ENCODE measurements around the gene MARVELD1. TPM values are rescaled to one million over a fixed set of nuclear protein-coding genes. Genes with fewer than 3 reads are reported as not detected.

MARVELD1 gene
- total and polyA plus RNA-seq, 2 of the 8 experiments (the other 6 are each of a cell fraction or from before 2014, with no cell fraction given), result 28.1 to 37.3 TPM

DNA sequence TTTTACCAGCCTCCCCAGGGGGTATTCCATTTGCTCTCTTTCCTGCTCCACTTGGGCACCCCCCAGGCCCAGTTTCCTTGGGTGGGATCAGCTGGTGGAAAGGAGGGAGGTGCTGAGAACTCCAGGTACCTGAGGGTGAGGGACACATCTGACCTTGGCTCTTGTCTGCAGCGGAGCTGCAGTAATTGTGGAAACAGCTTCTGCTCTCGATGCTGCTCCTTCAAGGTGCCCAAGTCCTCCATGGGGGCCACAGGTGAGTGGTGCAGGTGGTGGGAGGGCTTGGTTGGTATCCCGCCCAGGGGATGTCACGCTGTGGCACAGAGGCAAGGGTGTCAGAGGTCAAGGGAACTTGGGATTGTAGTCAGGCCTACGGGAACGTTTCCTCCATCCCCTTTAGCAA lies 43.9 kb downstream of the MARVELD1 start:
- Histone ChIP-seq H4K8ac (ENCODE audit: extremely low read depth, insufficient read depth, low read length) (no peak overlapping the region), H4K5ac (ENCODE audit: insufficient read length, low read depth, low read length) (no peak overlapping the region), H2BK120ac (replicated peaks; ENCODE audit: low read depth, low read length) (no peak overlapping the region), H3K9me3 (ENCODE audit: insufficient read depth in 2 of 2, low read depth in 1 of 2, low read length in 1 of 2) (no peaks in the 10 kb centered on the region), H3K14ac (ENCODE audit: insufficient read length) (no peak overlapping the region), H3K36me3 (ENCODE audit: control insufficient read depth in 2 of 4, insufficient read depth in 4 of 4, low read length in 3 of 4) (peaks cover 5 to 35% (median 34%) of the 10 kb centered on the region in 4 experiments; a peak in 7 of 8 replicates), H3K27ac (ENCODE audit: low read depth, low read length) (no peak overlapping the region), H4K20me1 (replicated peaks in 1 of 2; ENCODE audit: control insufficient read depth in 1 of 2, insufficient read depth in 2 of 2, low read length in 2 of 2) (peaks cover 1 to 4% of the 10 kb centered on the region in 2 experiments), H3K23me2 (ENCODE audit: low read depth, low read length) (no peaks in the 10 kb centered on the region), H2BK20ac (ENCODE audit: low read length) (no peak overlapping the region), H2AK5ac (ENCODE audit: low read depth, low read length) (no peak overlapping the region), H3K4me2 (ENCODE audit: insufficient read depth in 1 of 2, low read depth in 2 of 2, low read length in 2 of 2) (no peak overlapping the region), H3K9ac (replicated peaks in 1 of 4; ENCODE audit: extremely low read depth in 1 of 4, low read depth in 3 of 4, low read length in 3 of 4) (no peak overlapping the region), H2AFZ (ENCODE audit: low read length) (no peak overlapping the region), H2BK12ac (ENCODE audit: low read depth, low read length) (no peak overlapping the region), H3K4me1 (replicated peaks in 1 of 4; ENCODE audit: control insufficient read depth in 3 of 4, insufficient read depth in 4 of 4, low read length in 3 of 4) (peaks cover 0 to 6% (median 0%) of the 10 kb centered on the region in 4 experiments; a peak in 3 of 7 replicates), H3K23ac (ENCODE audit: insufficient read length) (no peak overlapping the region), H3K4ac (replicated peaks; ENCODE audit: insufficient read length, low read depth, low read length) (no peak overlapping the region), H3K79me2 (ENCODE audit: control insufficient read depth in 1 of 2, insufficient read depth in 2 of 2, low read length in 2 of 2) (no peaks in the 10 kb centered on the region), H4K91ac (replicated peaks; ENCODE audit: insufficient read length, low read length) (no peak overlapping the region), H3K27me3 (replicated peaks in 1 of 4; ENCODE audit: control insufficient read depth in 3 of 4, extremely low read depth in 1 of 4, insufficient read depth in 3 of 4, low read length in 3 of 4) (no peaks in the 10 kb centered on the region), H2BK15ac (ENCODE audit: low read length) (no peak overlapping the region), H3K4me3 (ENCODE audit: extremely low read depth in 1 of 4, insufficient read depth in 2 of 4, low read depth in 3 of 4, low read length in 4 of 4) (no peak overlapping the region), H2BK5ac (ENCODE audit: low read depth, low read length) (no peak overlapping the region), H3K56ac (replicated peaks; ENCODE audit: insufficient read length, low read depth, low read length) (no peak overlapping the region), H3K79me1 (ENCODE audit: low read depth, low read length) (no peaks in the 10 kb centered on the region; the same call in 1 of the 2 replicates), H3K18ac (ENCODE audit: extremely low read depth, low read length) (no peak overlapping the region)
- POLR2A ChIA-PET (ENCODE audit: partially characterized antibody), result interaction anchor here (1.4 to 1.7 kb wide), 2 partner anchors 9 to 10 kb away, joined by 3 to 6 read pairs; no protein-coding TSS in a partner anchor
- 88% methylated on average over 6 of the region's 6 CpGs; no CpG with 5 or more reads in 1 of the 2 experiments for WGBS, 2 experiments (ENCODE audit: extremely low coverage in 1 of 2, insufficient coverage in 1 of 2, insufficient read length in 1 of 2, insufficient replicate concordance in 2 of 2, low coverage in 1 of 2, low lambda C conversion rate in 2 of 2, missing lambda C conversion rate in 1 of 2)
- CTCF ChIA-PET (ENCODE audit: partially characterized antibody), result interaction anchor here (0.6 to 8.5 kb wide), 7 partner anchors 17 to 271 kb away, joined by 3 to 77 read pairs (median 4); no protein-coding TSS in a partner anchor
- no peak for DNase-seq (ENCODE audit: low read depth in 1 of 2, low spot score in 2 of 2)
- no peak for FAIRE-seq
- TF ChIP-seq, protein P1, sequence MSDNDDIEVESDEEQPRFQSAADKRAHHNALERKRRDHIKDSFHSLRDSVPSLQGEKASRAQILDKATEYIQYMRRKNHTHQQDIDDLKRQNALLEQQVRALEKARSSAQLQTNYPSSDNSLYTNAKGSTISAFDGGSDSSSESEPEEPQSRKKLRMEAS (IDR thresholded peaks at IDR 0.05), result no peak
- TF ChIP-seq SIRT6 (IDR thresholded peaks at IDR 0.05; ENCODE audit: low read length), result no peak
- TF ChIP-seq KDM1A (IDR thresholded peaks at IDR 0.05; ENCODE audit: borderline replicate concordance, low read length), result no peak
- TF ChIP-seq PHF8 (conservative IDR thresholded peaks at IDR 0.05; ENCODE audit: low read depth, low read length), result no peak
- TF ChIP-seq MAFK (IDR thresholded peaks at IDR 0.05; ENCODE audit: low read depth, low read length), result no peak
- no peak for TF ChIP-seq POLR2AphosphoS5 (IDR thresholded peaks at IDR 0.05; ENCODE audit: low read depth, low read length)
- TF ChIP-seq TEAD4 (IDR thresholded peaks at IDR 0.05; ENCODE audit: low read depth, low read length), result no peak
- TF ChIP-seq, protein P2, sequence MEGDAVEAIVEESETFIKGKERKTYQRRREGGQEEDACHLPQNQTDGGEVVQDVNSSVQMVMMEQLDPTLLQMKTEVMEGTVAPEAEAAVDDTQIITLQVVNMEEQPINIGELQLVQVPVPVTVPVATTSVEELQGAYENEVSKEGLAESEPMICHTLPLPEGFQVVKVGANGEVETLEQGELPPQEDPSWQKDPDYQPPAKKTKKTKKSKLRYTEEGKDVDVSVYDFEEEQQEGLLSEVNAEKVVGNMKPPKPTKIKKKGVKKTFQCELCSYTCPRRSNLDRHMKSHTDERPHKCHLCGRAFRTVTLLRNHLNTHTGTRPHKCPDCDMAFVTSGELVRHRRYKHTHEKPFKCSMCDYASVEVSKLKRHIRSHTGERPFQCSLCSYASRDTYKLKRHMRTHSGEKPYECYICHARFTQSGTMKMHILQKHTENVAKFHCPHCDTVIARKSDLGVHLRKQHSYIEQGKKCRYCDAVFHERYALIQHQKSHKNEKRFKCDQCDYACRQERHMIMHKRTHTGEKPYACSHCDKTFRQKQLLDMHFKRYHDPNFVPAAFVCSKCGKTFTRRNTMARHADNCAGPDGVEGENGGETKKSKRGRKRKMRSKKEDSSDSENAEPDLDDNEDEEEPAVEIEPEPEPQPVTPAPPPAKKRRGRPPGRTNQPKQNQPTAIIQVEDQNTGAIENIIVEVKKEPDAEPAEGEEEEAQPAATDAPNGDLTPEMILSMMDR (IDR thresholded peaks at IDR 0.05; ENCODE audit: control extremely low read depth in 1 of 3, insufficient read depth in 1 of 3, low read depth in 1 of 3, low read length in 3 of 3), result no peak
